B cell (primary cell): ENCODE data around the gene PPP1R9A. TPM values are rescaled to one million over a fixed set of nuclear protein-coding genes. Genes with fewer than 3 reads are reported as not detected.

Experiments used
- ATAC-seq: fragments of 200-7000 bp; cut with Tn5 transposase; one replicate; pipeline ENCODE4 v1.10.0; 2021; ENCODE audit warnings: low read depth, mild to moderate bottlenecking, moderate number of reproducible peaks, moderate library complexity
- CTCF ChIA-PET: fragments of 350-600 bp; sonication (Branson Sonifier 250); formaldehyde crosslinking; loops from one replicate; lab custom pipeline; 2021; ENCODE audit warnings: antibody characterized with exemption, inconsistent platforms; lab: Charles Lee
- POLR2A ChIA-PET: fragments of 350-600 bp; sonication (Branson Sonifier 250); formaldehyde crosslinking; loops from one replicate; lab custom pipeline; 2021; ENCODE audit warnings: antibody characterized with exemption; lab: Charles Lee
- DNase-seq: peaks from one replicate; pipeline ENCODE4 v3.0.0; 2013
- H2AFZ ChIP-seq: 2 replicates; pipeline ENCODE4 v1.6.1; 2012; ENCODE audit warnings: mild to moderate bottlenecking, low read depth, low read length; ENCODE audit not compliant: insufficient read depth, poor library complexity, severe bottlenecking
- H3K27ac ChIP-seq, 2 donors: 1 replicate in 1 of 2; 2 replicates in 1 of 2; pipeline ENCODE4 v1.5.1; 2012 to 2013; ENCODE audit warnings: low read length in 2 of 2, mild to moderate bottlenecking in 2 of 2, moderate library complexity in 1 of 2
- H3K27me3 ChIP-seq, 4 experiments: fragments of 200-600 bp in 1 of 4; sonication (generic) in 1 of 4; replicated peaks in 1 of 4; 1 replicate in 2 of 4; 2 replicates in 2 of 4; pipeline versions ENCODE4 v1.6.1 to v1.7.0; 2013 to 2016; ENCODE audit warnings: low read length in 3 of 4, mild to moderate bottlenecking in 2 of 4, mixed read lengths in 1 of 4, moderate library complexity in 1 of 4; ENCODE audit not compliant: insufficient read depth in 4 of 4, control insufficient read depth in 3 of 4; ENCODE audit errors: control extremely low read depth in 1 of 4
- H3K36me3 ChIP-seq, 2 experiments: replicated peaks in 1 of 2; 1 replicate in 1 of 2; 2 replicates in 1 of 2; pipeline versions ENCODE4 v1.6.1 to v1.7.1; 2013; ENCODE audit warnings: low read length in 1 of 2; ENCODE audit not compliant: insufficient read depth in 2 of 2, control insufficient read depth in 1 of 2; ENCODE audit errors: control extremely low read depth in 1 of 2, extremely low read depth in 1 of 2
- H3K4me1 ChIP-seq, 2 donors: fragments of 200-600 bp in 1 of 2; sonication (generic) in 1 of 2; 1 replicate in 1 of 2; 2 replicates in 1 of 2; pipeline versions ENCODE4 v1.5.1 to v1.6.1; 2013 to 2017; ENCODE audit warnings: low read length in 2 of 2; ENCODE audit not compliant: control insufficient read depth in 2 of 2, insufficient read depth in 2 of 2
- H3K4me2 ChIP-seq: replicated peaks from 2 replicates; pipeline ENCODE3; 2012; ENCODE audit warnings: mild to moderate bottlenecking, low read depth, low read length; ENCODE audit not compliant: poor library complexity, severe bottlenecking
- H3K4me3 ChIP-seq, 5 experiments: fragments of 200-600 bp in 1 of 5; sonication (generic) in 1 of 5; 1 replicate in 3 of 5; 2 replicates in 2 of 5; pipeline versions ENCODE4 v1.5.1 to v1.7.0; 2011 to 2016; ENCODE audit warnings: low read length in 4 of 5, mild to moderate bottlenecking in 4 of 5, low read depth in 2 of 5, control low read depth in 1 of 5, moderate library complexity in 1 of 5; ENCODE audit not compliant: insufficient read depth in 1 of 5; ENCODE audit errors: control extremely low read depth in 1 of 5, extremely low read depth in 1 of 5
- H3K79me2 ChIP-seq: fragments of 200-600 bp; sonication (generic); one replicate; pipeline ENCODE4 v1.6.0; 2016; ENCODE audit warnings: low read length; ENCODE audit not compliant: control insufficient read depth, insufficient read depth
- H3K9ac ChIP-seq: fragments of 200-600 bp; sonication (generic); 2 replicates; pipeline ENCODE4 v1.6.1; 2017; ENCODE audit warnings: mild to moderate bottlenecking, low read length, moderate library complexity
- H3K9me3 ChIP-seq, 3 donors: one replicate each; pipeline versions ENCODE4 v1.6.1 to v1.7.1; 2013; ENCODE audit warnings: low read length in 2 of 3; ENCODE audit not compliant: control insufficient read depth in 2 of 3, insufficient read depth in 1 of 3; ENCODE audit errors: control extremely low read depth in 1 of 3
- H4K20me1 ChIP-seq: 2 replicates; pipeline ENCODE4 v1.6.0; 2012; ENCODE audit warnings: mild to moderate bottlenecking, low read length; ENCODE audit not compliant: insufficient read depth, control insufficient read depth, poor library complexity, severe bottlenecking
- H3K27ac Mint-ChIP-seq: one replicate; pipeline ENCODE4 v1.8.0; 2021; ENCODE audit warnings: mixed read lengths
- H3K27me3 Mint-ChIP-seq: one replicate; pipeline ENCODE4 v1.8.0; 2021; ENCODE audit warnings: mixed read lengths
- H3K4me1 Mint-ChIP-seq: one replicate; pipeline ENCODE4 v1.8.0; 2021; ENCODE audit warnings: mixed read lengths
- H3K4me3 Mint-ChIP-seq: one replicate; pipeline ENCODE4 v1.8.0; 2021; ENCODE audit warnings: mixed read lengths
- H3K9me3 Mint-ChIP-seq: one replicate; pipeline ENCODE4 v1.8.0; 2022; ENCODE audit warnings: mixed read lengths; ENCODE audit not compliant: insufficient read depth
- CTCF ChIP-seq: fragments of 200-600 bp; IDR thresholded peaks from one replicate; pipeline ENCODE4 v1.8.0; 2022; ENCODE audit warnings: antibody characterized with exemption, mild to moderate bottlenecking
- EZH2 ChIP-seq: IDR thresholded peaks from 2 replicates; pipeline ENCODE4 v1.6.1; 2012; ENCODE audit warnings: borderline replicate concordance, low read depth, mild to moderate bottlenecking, moderate library complexity, low read length; ENCODE audit not compliant: insufficient read depth, poor library complexity, severe bottlenecking
- WGBS: methylation state at CpG from one replicate; pipeline ENCODE4 v1.1.5; 2013; ENCODE audit warnings: missing lambda C conversion rate; ENCODE audit not compliant: insufficient coverage; 5-methylcytosine and 5-hydroxymethylcytosine counted together
- intact Hi-C: fragments of 100-400 bp; cut with micrococcal nuclease; formaldehyde crosslinking; loops from one replicate; pipeline ENCODE4 v1.10.0; 2022
- polyA plus RNA-seq: library from polyadenylated mRNA; depleted of rRNA; stranded (reverse); fragments of >200 nt; gene quantifications from 2 replicates; pipeline ENCODE4 v1.2.3, GENCODE V29; 2012
- total RNA-seq, 2 donors: library from RNA; stranded (reverse); fragments of 120-200 nt in 1 of 2; gene quantifications; 1 replicate in 1 of 2; 2 replicates in 1 of 2; pipeline versions ENCODE4 v1.2.3 to v1.2.4, GENCODE V29; 2013 to 2022

PPP1R9A gene
- total and polyA plus RNA-seq, 2 donors (not counting 1 experiment from before 2014, with no cell fraction given) = 1.1 to 4.8 TPM

GRCh38 chr7:94969434-94970084 lies 62.2 kb downstream of the PPP1R9A start:
- Histone ChIP-seq H4K20me1 (no peaks in the 10 kb centered on the region), H2AFZ (no peak overlapping the region), H3K27me3 (no peaks in the 10 kb centered on the region), H3K9ac (no peak overlapping the region), H3K4me3 (no peak overlapping the region), H3K79me2 (no peaks in the 10 kb centered on the region), H3K4me1 (no peaks in the 10 kb centered on the region), H3K27ac (no peak overlapping the region), H3K36me3 (no peaks in the 10 kb centered on the region), H3K9me3 (no peaks in the 10 kb centered on the region), H3K4me2 (no peak overlapping the region)
- no peak overlapping the region for H3K4me3 Mint-ChIP-seq
- ChIA-PET CTCF (no interaction called here), POLR2A (no interaction called here)
- 66% methylated on average over 7 of the region's 8 CpGs for WGBS
- no peaks in the 10 kb centered on the region for H3K4me1 Mint-ChIP-seq
- ATAC-seq (no peak), DNase-seq (no peak)
- H3K27me3 Mint-ChIP-seq = no peaks in the 10 kb centered on the region
- no peak overlapping the region for H3K27ac Mint-ChIP-seq
- TF ChIP-seq EZH2 (no peak), CTCF (no peak)
- H3K9me3 Mint-ChIP-seq = peaks cover 8% of the 10 kb centered on the region
- intact Hi-C loops = no loop called here

- H3K27ac ChIP-seq = no peak overlapping the region
- WGBS = 93% methylated on average over 7 of the region's 7 CpGs
- no peak for ATAC-seq
- no peaks in the 10 kb centered on the region for H3K9me3 ChIP-seq
- Mint-ChIP-seq H3K4me3 (no peak overlapping the region), H3K27ac (no peak overlapping the region), H3K4me1 (no peaks in the 10 kb centered on the region), H3K9me3 (peaks cover 8% of the 10 kb centered on the region), H3K27me3 (no peaks in the 10 kb centered on the region)
- H3K4me2 ChIP-seq = no peak overlapping the region
- H3K4me1 ChIP-seq = no peaks in the 10 kb centered on the region
- ChIA-PET POLR2A (no interaction called here), CTCF (no interaction called here)
- intact Hi-C loops = no loop called here
- TF ChIP-seq CTCF (no peak), EZH2 (no peak)
- H3K27me3 ChIP-seq = no peaks in the 10 kb centered on the region
- no peak for DNase-seq
- H3K36me3 ChIP-seq = no peaks in the 10 kb centered on the region
- H2AFZ ChIP-seq = no peak overlapping the region
- no peaks in the 10 kb centered on the region for H4K20me1 ChIP-seq
- no peak overlapping the region for H3K4me3 ChIP-seq
- H3K79me2 ChIP-seq = no peaks in the 10 kb centered on the region
- no peak overlapping the region for H3K9ac ChIP-seq
Observed at GRCh38 chr7:94970085-94970576, 62.7 kb downstream of the PPP1R9A start.
